Activated CD4-positive, alpha-beta memory T cell treated with anti-CD3 and anti-CD28 coated beads, Interleukin-2, amount 10 ng/mL, durations not matched to agents 7 days and 5 days (primary cell): ENCODE results near the gene ARHGAP26. TPM values are rescaled to one million over a fixed set of nuclear protein-coding genes. Genes with fewer than 3 reads are reported as not detected.

Experiments used
- CTCF ChIA-PET: fragments of 350-600 bp; sonication (Branson Sonifier 250); formaldehyde crosslinking; loops from one replicate; lab custom pipeline; 2021; ENCODE audit warnings: antibody characterized with exemption, inconsistent platforms; lab: Charles Lee
- POLR2A ChIA-PET: fragments of 350-600 bp; sonication (Branson Sonifier 250); formaldehyde crosslinking; loops from one replicate; lab custom pipeline; 2021; ENCODE audit warnings: antibody characterized with exemption; lab: Charles Lee
- DNase-seq: peaks from one replicate; pipeline ENCODE4 v3.0.0-alpha.2; 2020
- H3K27ac Mint-ChIP-seq: one replicate; pipeline ENCODE4 v1.8.0; 2021; ENCODE audit warnings: mild to moderate bottlenecking, mixed read lengths
- H3K27me3 Mint-ChIP-seq: one replicate; pipeline ENCODE4 v1.8.0; 2021; ENCODE audit warnings: mixed read lengths
- H3K36me3 Mint-ChIP-seq: one replicate; pipeline ENCODE4 v1.8.0; 2021; ENCODE audit warnings: low read depth, mixed read lengths
- H3K4me1 Mint-ChIP-seq: one replicate; pipeline ENCODE4 v1.8.0; 2021; ENCODE audit warnings: mixed read lengths
- H3K4me3 Mint-ChIP-seq: one replicate; pipeline ENCODE4 v1.8.0; 2021; ENCODE audit warnings: mild to moderate bottlenecking, mixed read lengths
- H3K9me3 Mint-ChIP-seq: one replicate; pipeline ENCODE4 v1.8.0; 2021; ENCODE audit warnings: mixed read lengths
- total RNA-seq, 2 experiments: library from RNA; stranded (reverse); gene quantifications; one replicate each; pipeline ENCODE4 v1.2.3, GENCODE V29; 2021

Gene ARHGAP26
- total RNA-seq, 2 experiments from 2014 or later, result 14.8 to 17.1 TPM

- DNase-seq, result no peak
- ChIA-PET POLR2A (no interaction called here), CTCF (no interaction called here)
- H3K4me1 Mint-ChIP-seq, result peaks cover 25% of the 10 kb centered on the region
- no peak overlapping the region for H3K27ac Mint-ChIP-seq
- no peaks in the 10 kb centered on the region for H3K36me3 Mint-ChIP-seq
- H3K27me3 Mint-ChIP-seq, result no peaks in the 10 kb centered on the region
- H3K4me3 Mint-ChIP-seq, result no peak overlapping the region
- no peaks in the 10 kb centered on the region for H3K9me3 Mint-ChIP-seq
These were observed 71.5 kb downstream of the ARHGAP26 start for GRCh38 chr5:142841511-142842265.

- Mint-ChIP-seq H3K27ac (no peak overlapping the region), H3K4me3 (no peak overlapping the region), H3K4me1 (peaks cover 25% of the 10 kb centered on the region), H3K9me3 (no peaks in the 10 kb centered on the region), H3K36me3 (no peaks in the 10 kb centered on the region), H3K27me3 (no peaks in the 10 kb centered on the region)
- ChIA-PET CTCF (interaction anchor here (1.1 to 1.2 kb wide), 3 partner anchors 37 to 72 kb away, joined by 3 read pairs; no protein-coding TSS in a partner anchor), POLR2A (no interaction called here)
- no peak for DNase-seq
These were observed 73.1 kb downstream of the ARHGAP26 start for GRCh38 chr5:142842994-142843905.

DNA sequence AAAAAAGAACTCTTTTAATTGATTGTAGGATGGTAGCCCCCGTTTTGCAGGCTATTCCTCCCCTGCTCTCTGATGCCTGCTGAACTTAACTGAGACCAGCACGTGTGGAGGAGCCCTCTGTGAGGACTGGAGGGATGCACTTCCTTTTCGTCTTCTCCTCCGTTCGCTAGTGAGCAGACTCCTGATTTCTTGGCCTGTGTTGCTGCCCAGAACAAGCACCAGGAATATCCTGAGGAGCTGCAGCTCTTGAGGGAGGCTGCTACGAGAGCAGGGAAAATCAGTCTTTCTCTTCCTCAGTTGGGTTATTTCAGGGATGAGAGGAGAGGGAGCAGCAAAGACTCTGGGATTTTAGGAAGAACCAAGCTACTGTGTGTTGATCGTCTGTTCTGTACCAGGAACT is 74.7 kb downstream of the ARHGAP26 start:
- ChIA-PET CTCF (interaction anchor here (0.7 to 1.6 kb wide), 6 partner anchors 14 to 148 kb away, joined by 3 to 6 read pairs (median 4); no protein-coding TSS in a partner anchor), POLR2A (interaction anchor here (1.0 to 1.6 kb wide), 2 partner anchors 44 to 74 kb away, joined by 3 to 5 read pairs; no protein-coding TSS in a partner anchor)
- Mint-ChIP-seq H3K4me1 (peaks cover 25% of the 10 kb centered on the region), H3K27me3 (no peaks in the 10 kb centered on the region), H3K4me3 (no peak overlapping the region), H3K9me3 (no peaks in the 10 kb centered on the region), H3K27ac (peak overlapping the region; percentile 69), H3K36me3 (no peaks in the 10 kb centered on the region)
- no peak for DNase-seq

GRCh38 chr5:142845402-142845921 is 75.3 kb downstream of the ARHGAP26 start:
- DNase-seq, result no peak
- peaks cover 25% of the 10 kb centered on the region for H3K4me1 Mint-ChIP-seq
- H3K27me3 Mint-ChIP-seq, result no peaks in the 10 kb centered on the region
- ChIA-PET POLR2A (interaction anchor here (1.6 kb wide), 1 partner anchor 74 kb away, joined by 5 read pairs; no protein-coding TSS in a partner anchor), CTCF (interaction anchor here (0.7 to 1.6 kb wide), 6 partner anchors 20 to 148 kb away, joined by 3 to 6 read pairs (median 5); partner anchors contain the start of gene ARHGAP26)
- no peak overlapping the region for H3K4me3 Mint-ChIP-seq
- H3K27ac Mint-ChIP-seq, result peak overlapping the region; percentile 69
- no peaks in the 10 kb centered on the region for H3K36me3 Mint-ChIP-seq
- H3K9me3 Mint-ChIP-seq, result no peaks in the 10 kb centered on the region

GRCh38 chr5:142845954-142846398 is 75.8 kb downstream of the ARHGAP26 start:
- Mint-ChIP-seq H3K27me3 (no peaks in the 10 kb centered on the region), H3K4me3 (no peak overlapping the region)
- POLR2A ChIA-PET, result interaction anchor here (1.6 kb wide), 1 partner anchor 75 kb away, joined by 5 read pairs; no protein-coding TSS in a partner anchor

DNA sequence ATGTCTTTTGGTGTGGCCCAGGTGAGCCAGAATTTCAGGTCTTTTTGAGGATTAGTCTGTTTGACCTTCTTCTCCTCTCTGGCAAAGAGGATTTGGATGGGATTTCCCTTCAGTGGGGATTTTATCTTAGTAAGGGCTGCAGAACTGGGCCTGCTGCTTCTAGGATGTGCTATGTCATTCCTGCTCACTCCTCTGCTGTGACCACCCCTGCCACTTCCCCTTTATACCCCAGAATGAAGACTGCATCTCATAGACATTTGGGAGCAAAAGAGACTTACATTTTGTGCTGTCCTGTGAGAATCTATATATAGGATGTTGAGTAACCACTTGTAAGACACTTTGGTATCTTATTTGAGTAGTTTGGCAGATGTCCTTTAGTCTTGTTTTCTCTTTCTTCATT is 76.2 kb downstream of the ARHGAP26 start:
- DNase-seq, result no peak
- Mint-ChIP-seq H3K4me1 (peaks cover 25% of the 10 kb centered on the region), H3K36me3 (no peaks in the 10 kb centered on the region), H3K4me3 (no peak overlapping the region), H3K9me3 (no peaks in the 10 kb centered on the region), H3K27ac (no peak overlapping the region), H3K27me3 (no peaks in the 10 kb centered on the region)
- CTCF ChIA-PET, result interaction anchor here (1.0 kb wide), 1 partner anchor 76 kb away, joined by 5 read pairs; the partner anchor contains the start of gene ARHGAP26
- POLR2A ChIA-PET, result interaction anchor here (1.6 kb wide), 1 partner anchor 75 kb away, joined by 5 read pairs; no protein-coding TSS in a partner anchor

More at GRCh38 chr5:142845954-142846398, 75.8 kb downstream of the ARHGAP26 start:
- no peaks in the 10 kb centered on the region for H3K36me3 Mint-ChIP-seq
- H3K27ac Mint-ChIP-seq, result peak overlapping the region; percentile 69
- no peak for DNase-seq
- CTCF ChIA-PET, result interaction anchor here (1.0 to 1.6 kb wide), 4 partner anchors 19 to 97 kb away, joined by 3 to 5 read pairs (median 5); partner anchors contain the start of gene ARHGAP26
- H3K9me3 Mint-ChIP-seq, result no peaks in the 10 kb centered on the region
- peaks cover 25% of the 10 kb centered on the region for H3K4me1 Mint-ChIP-seq

DNA sequence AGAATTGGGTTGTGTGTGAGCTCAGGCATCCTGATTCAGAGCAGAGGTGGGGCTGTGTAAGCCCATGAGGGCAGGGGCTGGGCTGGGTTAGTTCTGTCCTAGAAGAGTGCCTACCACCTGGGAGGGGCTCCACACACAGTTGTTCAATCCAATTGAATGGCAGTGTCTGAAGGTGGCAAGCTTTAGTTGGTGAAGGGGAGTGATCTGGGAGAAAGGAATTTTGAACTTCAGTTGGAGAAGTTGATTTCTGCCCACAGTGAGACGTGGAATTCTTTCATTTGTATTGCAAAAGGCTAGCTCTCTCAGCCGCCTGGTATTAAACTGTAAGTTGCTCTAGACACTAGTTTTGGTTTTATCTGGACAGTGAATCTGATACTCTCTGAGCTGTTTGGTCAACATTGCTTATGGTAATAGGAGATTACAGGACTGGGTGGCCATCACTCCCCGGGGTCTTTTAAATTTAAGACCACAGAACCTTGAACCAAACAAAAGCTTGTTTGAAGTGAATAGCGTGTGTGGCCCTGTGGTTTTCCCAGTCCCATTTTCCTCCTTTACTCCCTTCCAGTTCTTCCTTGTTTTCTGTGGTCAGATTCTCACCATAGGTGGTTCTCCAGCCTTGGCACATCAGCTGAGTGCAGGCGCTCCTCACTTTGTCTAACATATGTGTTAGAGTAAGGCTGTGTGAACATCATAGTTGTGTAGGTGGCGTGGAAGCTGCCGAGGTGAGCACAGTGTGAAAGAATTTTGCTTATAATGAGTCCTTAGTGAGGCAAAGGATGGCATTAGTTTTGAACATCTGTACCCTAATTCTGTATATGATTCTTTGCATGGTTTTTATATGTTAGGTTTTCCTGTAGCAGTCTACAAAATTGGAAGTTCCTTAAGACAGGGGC is 78.0 kb downstream of the ARHGAP26 start:
- CTCF ChIA-PET, result interaction anchor here (1.0 kb wide), 1 partner anchor 131 kb away, joined by 3 read pairs; no protein-coding TSS in a partner anchor
- POLR2A ChIA-PET, result interaction anchor here (0.8 kb wide), 1 partner anchor 49 kb away, joined by 3 read pairs; no protein-coding TSS in a partner anchor
- no peak for DNase-seq
- no peaks in the 10 kb centered on the region for H3K27me3 Mint-ChIP-seq
- H3K9me3 Mint-ChIP-seq, result no peaks in the 10 kb centered on the region
- no peaks in the 10 kb centered on the region for H3K36me3 Mint-ChIP-seq
- H3K4me1 Mint-ChIP-seq, result peaks cover 25% of the 10 kb centered on the region
- H3K4me3 Mint-ChIP-seq, result no peak overlapping the region
- no peak overlapping the region for H3K27ac Mint-ChIP-seq

- peaks cover 19% of the 10 kb centered on the region for H3K4me1 Mint-ChIP-seq
- no peak for DNase-seq
- H3K36me3 Mint-ChIP-seq, result no peaks in the 10 kb centered on the region
- H3K27me3 Mint-ChIP-seq, result no peaks in the 10 kb centered on the region
- no peak overlapping the region for H3K27ac Mint-ChIP-seq
- no peak overlapping the region for H3K4me3 Mint-ChIP-seq
- H3K9me3 Mint-ChIP-seq, result no peaks in the 10 kb centered on the region
- CTCF ChIA-PET, result interaction anchor here (0.7 kb wide), 1 partner anchor 17 kb away, joined by 3 read pairs; no protein-coding TSS in a partner anchor
- POLR2A ChIA-PET, result no interaction called here
These were observed 79.3 kb downstream of the ARHGAP26 start for GRCh38 chr5:142849466-142849865.

GRCh38 chr5:142849880-142850279 is 79.7 kb downstream of the ARHGAP26 start:
- ChIA-PET POLR2A (no interaction called here), CTCF (interaction anchor here (1.5 kb wide), 1 partner anchor 15 kb away, joined by 4 read pairs; no protein-coding TSS in a partner anchor)
- Mint-ChIP-seq H3K4me3 (no peak overlapping the region), H3K4me1 (peaks cover 17% of the 10 kb centered on the region), H3K27me3 (no peaks in the 10 kb centered on the region), H3K27ac (no peak overlapping the region), H3K36me3 (no peaks in the 10 kb centered on the region), H3K9me3 (no peaks in the 10 kb centered on the region)
- no peak for DNase-seq

GRCh38 chr5:142851731-142852130 is 81.6 kb downstream of the ARHGAP26 start:
- Mint-ChIP-seq H3K4me3 (no peak overlapping the region), H3K4me1 (no peaks in the 10 kb centered on the region), H3K9me3 (no peaks in the 10 kb centered on the region), H3K27me3 (no peaks in the 10 kb centered on the region), H3K36me3 (no peaks in the 10 kb centered on the region), H3K27ac (no peak overlapping the region)
- ChIA-PET POLR2A (no interaction called here), CTCF (interaction anchor here (0.7 kb wide), 1 partner anchor 103 kb away, joined by 3 read pairs; no protein-coding TSS in a partner anchor)
- DNase-seq, result no peak

DNA sequence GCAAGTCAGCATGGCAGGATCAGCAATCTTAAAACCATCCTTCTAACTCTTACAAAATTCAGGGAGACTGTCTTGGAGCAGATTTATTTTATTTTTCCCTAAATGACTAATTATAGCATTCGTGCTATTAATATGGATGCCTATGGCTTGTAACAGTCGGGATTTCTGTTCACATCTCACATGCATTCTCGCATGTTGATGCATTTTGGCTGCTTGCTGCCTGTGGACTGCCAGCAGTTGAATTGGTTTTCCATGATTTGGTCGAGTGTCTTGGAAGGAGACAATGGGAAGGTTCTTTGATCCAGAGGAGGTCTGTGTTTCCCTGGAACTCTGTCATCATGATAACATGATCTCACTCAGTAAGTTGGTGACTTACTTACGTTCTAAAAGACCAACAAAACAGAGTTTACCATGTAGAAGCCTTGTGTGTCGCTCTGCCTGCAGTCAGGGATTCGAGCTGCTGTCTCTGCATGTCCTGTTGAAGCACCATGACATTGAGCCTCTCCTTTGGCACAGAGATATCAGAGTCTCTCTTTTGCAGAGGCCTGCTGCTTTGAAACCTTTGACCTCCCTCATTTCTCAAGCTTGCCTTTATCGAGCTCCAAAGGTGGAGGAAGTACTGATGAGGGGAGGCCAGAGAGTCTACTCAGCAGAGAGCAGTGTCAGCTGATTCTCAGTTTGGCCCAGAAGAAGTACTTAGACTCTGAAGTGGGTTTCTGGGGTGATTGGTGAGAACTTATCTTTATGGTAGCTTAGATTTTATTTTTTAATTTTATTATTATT is 82.4 kb downstream of the ARHGAP26 start:
- Mint-ChIP-seq H3K27me3 (no peaks in the 10 kb centered on the region), H3K9me3 (no peaks in the 10 kb centered on the region), H3K36me3 (no peaks in the 10 kb centered on the region), H3K4me1 (peaks cover 2% of the 10 kb centered on the region), H3K27ac (no peak overlapping the region), H3K4me3 (no peak overlapping the region)
- no peak for DNase-seq
- POLR2A ChIA-PET, result no interaction called here
- CTCF ChIA-PET, result interaction anchor here (2.4 to 2.9 kb wide), 2 partner anchors 36 to 140 kb away, joined by 7 to 11 read pairs; no protein-coding TSS in a partner anchor
